ENCODE results near the gene NPAS3.

GRCh38 chr14:33315721-33316120 lies 377.0 kb downstream of the NPAS3 start:
- TF ChIP-seq CTCF (conservative IDR thresholded peaks at IDR 0.05; ENCODE audit: low read length), result no peak
- TF ChIP-seq EZH2phosphoT487 (IDR thresholded peaks at IDR 0.05; ENCODE audit: borderline replicate concordance), result no peak

All from Loucy (cell line).